HG03066 (cell line): Measurements from ENCODE around the gene ZNF773.

Source experiments
- ATAC-seq: cut with Tn5 transposase; IDR thresholded peaks from one replicate; pipeline ENCODE4 v1.9.1; 2021; ENCODE audit warnings: low read depth; ENCODE audit not compliant: unreplicated experiment

The ZNF773 gene

GRCh38 chr19:57557659-57558058 lies 57.9 kb downstream of the ZNF773 start:
- no peak for ATAC-seq
